Measurements from ENCODE around the gene CTU1.

DNA sequence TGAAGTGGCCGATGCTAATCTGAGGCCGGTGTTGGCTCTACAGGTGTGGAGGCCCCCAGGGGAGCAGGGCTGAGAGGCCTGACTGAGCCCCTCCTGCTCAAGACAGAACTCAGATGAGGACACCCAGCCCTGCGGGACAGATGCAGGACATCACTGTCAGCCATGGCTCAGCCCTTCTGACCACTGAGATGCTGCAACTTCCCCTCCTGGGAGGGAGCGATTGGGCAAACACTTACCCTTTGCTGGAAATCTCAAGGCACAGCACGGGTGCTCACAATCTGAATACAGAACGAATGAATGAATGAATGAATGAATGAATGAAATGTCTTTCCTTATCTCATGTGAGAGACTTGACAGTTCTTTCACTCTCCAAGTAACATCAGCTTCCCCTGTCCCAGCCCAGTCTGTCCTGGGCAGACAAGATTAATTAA is 30.4 kb upstream of the CTU1 start:
- TF ChIP-seq, protein P1, sequence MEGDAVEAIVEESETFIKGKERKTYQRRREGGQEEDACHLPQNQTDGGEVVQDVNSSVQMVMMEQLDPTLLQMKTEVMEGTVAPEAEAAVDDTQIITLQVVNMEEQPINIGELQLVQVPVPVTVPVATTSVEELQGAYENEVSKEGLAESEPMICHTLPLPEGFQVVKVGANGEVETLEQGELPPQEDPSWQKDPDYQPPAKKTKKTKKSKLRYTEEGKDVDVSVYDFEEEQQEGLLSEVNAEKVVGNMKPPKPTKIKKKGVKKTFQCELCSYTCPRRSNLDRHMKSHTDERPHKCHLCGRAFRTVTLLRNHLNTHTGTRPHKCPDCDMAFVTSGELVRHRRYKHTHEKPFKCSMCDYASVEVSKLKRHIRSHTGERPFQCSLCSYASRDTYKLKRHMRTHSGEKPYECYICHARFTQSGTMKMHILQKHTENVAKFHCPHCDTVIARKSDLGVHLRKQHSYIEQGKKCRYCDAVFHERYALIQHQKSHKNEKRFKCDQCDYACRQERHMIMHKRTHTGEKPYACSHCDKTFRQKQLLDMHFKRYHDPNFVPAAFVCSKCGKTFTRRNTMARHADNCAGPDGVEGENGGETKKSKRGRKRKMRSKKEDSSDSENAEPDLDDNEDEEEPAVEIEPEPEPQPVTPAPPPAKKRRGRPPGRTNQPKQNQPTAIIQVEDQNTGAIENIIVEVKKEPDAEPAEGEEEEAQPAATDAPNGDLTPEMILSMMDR (IDR thresholded peaks at IDR 0.05): no peak
- TF ChIP-seq POLR2A (IDR thresholded peaks at IDR 0.05): peak; percentile 23
